Aorta (tissue), 5 donors: ENCODE results near the gene DGCR6L. TPM values are rescaled to one million over a fixed set of nuclear protein-coding genes. Genes with fewer than 3 reads are reported as not detected.
"Not testable (repeated sequence)": the region's sequence is repeated elsewhere in the genome, so short reads cannot be mapped to it uniquely, and the experiment has no call there.

Experiments
- ATAC-seq: fragments of 200-7000 bp; cut with Tn5 transposase; one replicate; pipeline ENCODE4 v1.9.1; 2022; ENCODE audit warnings: moderate library complexity; ENCODE audit not compliant: low FRiP score
- DNase-seq, 2 donors: peaks; one replicate each; pipeline ENCODE4 v3.0.0-alpha.2; 2020
- H3K27ac ChIP-seq, 2 donors: one replicate each; pipeline ENCODE4 v1.5.1; 2013; ENCODE audit warnings: low read length in 2 of 2, mild to moderate bottlenecking in 2 of 2, moderate library complexity in 2 of 2, control low read depth in 1 of 2, inconsistent platforms in 1 of 2, low read depth in 1 of 2
- H3K27me3 ChIP-seq, 2 donors: one replicate each; pipeline ENCODE4 v1.6.1; 2013; ENCODE audit warnings: control low read depth in 1 of 2, low read length in 1 of 2, mild to moderate bottlenecking in 1 of 2, moderate library complexity in 1 of 2; ENCODE audit not compliant: insufficient read depth in 2 of 2, control insufficient read depth in 1 of 2
- H3K36me3 ChIP-seq, 2 donors: one replicate each; pipeline ENCODE4 v1.6.1; 2013; ENCODE audit warnings: control low read depth in 1 of 2, low read length in 1 of 2, mild to moderate bottlenecking in 1 of 2; ENCODE audit not compliant: insufficient read depth in 2 of 2, control insufficient read depth in 1 of 2
- H3K4me1 ChIP-seq, 2 donors: one replicate each; pipeline ENCODE4 v1.6.1; 2013; ENCODE audit warnings: low read length in 2 of 2, control low read depth in 1 of 2, mild to moderate bottlenecking in 1 of 2, moderate library complexity in 1 of 2; ENCODE audit not compliant: insufficient read depth in 2 of 2, control insufficient read depth in 1 of 2
- H3K4me3 ChIP-seq, 2 donors: one replicate each; pipeline ENCODE4 v1.5.1; 2013; ENCODE audit warnings: low read length in 2 of 2, control low read depth in 1 of 2, mild to moderate bottlenecking in 1 of 2
- H3K9me3 ChIP-seq: one replicate; pipeline ENCODE4 v1.6.1; 2013; ENCODE audit warnings: mild to moderate bottlenecking, low read length; ENCODE audit not compliant: control insufficient read depth
- WGBS, 2 donors: extraction: QIAGEN DNeasy Blood & Tissue Kit; methylation state at CpG; one replicate each; pipeline ENCODE4 v1.1.7; 2013; 5-methylcytosine and 5-hydroxymethylcytosine counted together
- intact Hi-C, 2 donors: fragments of 100-400 bp; cut with DNase I; formaldehyde crosslinking; loops; one replicate each; pipeline versions ENCODE4 v1.14.2 to v1.15.0; 2022
- polyA plus RNA-seq, 2 donors: library from polyadenylated mRNA; stranded (reverse); fragments of 200-250 nt; gene quantifications; one replicate each; pipeline ENCODE4 v1.2.3, GENCODE V29; 2013
- total RNA-seq, 2 donors: library from RNA; stranded (reverse); fragmentation: NEBNext Ultra II Directional; extraction: Animal tissue kit (Norgen Biotek cat#: 25700); gene quantifications; one replicate each; pipeline ENCODE4 v1.2.1, GENCODE V29; 2021
- donor health status: healthy with polysubstance abuse.
- donor health status: Bipolar disorder and iron deficiency.
- donor health status: DM: no; HTN: no; CAD: no.
- donor health status: DM: no; HTN: no; CAD: no.
- donor health status: DM: yes; HTN: yes; CAD: no.

The DGCR6L gene
- total and polyA plus RNA-seq, 4 donors, result 24.1 to 73.5 (median 51.1) TPM

DNA sequence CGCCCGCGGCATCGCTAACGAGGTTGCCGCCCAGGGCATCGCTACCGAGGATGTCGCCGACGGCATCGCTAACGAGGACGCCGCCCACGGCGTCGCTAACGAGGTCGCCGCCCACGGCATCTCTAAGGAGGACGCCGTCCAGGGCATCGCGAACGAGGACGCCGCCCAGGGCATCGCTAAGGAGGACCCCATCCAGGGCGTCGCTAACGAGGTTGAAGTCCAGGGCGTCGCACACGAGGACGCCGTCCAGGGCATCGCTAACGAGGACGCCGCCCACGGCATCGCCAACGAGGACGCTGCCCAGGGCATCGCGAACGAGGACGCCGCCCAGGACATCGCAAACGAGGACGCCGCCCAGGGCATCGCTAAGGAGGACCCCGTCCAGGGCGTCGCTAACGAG is 40.4 kb upstream of the DGCR6L start:
- intact Hi-C loops, result not testable (repeated sequence)

DNA sequence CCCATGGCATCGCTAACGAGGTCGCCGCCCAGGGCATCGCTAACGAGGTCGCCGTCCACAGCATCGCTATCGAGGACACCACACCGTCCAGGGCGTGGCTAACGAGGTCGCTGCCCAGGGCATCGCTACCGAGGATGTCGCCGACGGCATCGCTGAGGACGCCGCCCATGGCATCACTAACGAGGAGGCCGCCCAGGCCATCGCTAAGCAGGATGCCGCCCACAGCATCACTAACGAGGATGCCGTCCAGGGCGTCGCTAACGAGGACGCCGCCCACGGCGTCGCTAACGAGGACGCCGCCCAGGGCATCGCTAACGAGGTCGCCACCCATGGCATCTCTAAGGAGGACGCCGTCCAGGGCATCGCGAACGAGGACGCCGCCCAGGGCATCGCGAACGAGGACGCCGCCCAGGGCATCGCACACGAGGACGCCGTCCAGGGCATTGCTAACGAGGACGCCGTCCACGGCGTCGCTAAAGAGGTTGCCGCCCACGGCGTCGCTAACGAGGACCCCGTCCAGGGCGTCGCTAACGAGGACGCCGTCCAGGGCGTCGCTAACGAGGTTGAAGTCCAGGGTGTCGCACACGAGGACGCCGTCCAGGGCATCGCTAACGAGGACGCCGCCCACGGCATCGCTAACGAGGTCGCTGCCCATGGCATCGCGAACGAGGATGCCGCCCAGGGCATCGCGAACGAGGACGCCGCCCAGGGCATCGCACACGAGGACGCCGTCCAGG is 38.8 kb upstream of the DGCR6L start:
- 97% methylated on average over 38 to 103 of the region's 103 CpGs for WGBS, 2 donors
- not testable (repeated sequence) for DNase-seq, ATAC-seq

More for the DNA sequence above, 40.4 kb upstream of the DGCR6L start:
- not testable (repeated sequence) for H3K4me1 ChIP-seq, H3K27ac ChIP-seq, H3K36me3 ChIP-seq, H3K9me3 ChIP-seq, DNase-seq, H3K27me3 ChIP-seq, H3K4me3 ChIP-seq, ATAC-seq
- WGBS, 2 donors, result 93 to 95% methylated on average over 55 to 60 of the region's 60 CpGs

DNA sequence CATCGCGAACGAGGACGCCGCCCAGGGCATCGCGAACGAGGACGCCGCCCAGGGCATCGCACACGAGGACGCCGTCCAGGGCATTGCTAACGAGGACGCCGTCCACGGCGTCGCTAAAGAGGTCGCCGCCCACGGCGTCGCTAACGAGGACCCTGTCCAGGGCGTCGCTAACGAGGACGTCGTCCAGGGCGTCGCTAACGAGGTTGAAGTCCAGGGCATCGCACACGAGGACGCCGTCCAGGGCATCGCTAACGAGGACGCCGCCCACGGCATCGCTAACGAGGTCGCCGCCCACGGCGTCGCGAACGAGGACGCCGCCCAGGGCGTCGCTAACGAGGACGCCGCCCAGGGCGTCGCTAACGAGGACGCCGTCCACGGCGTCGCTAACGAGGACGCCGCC is 38.1 kb upstream of the DGCR6L start:
- H3K9me3 ChIP-seq, H3K4me3 ChIP-seq, H3K36me3 ChIP-seq, intact Hi-C loops, ATAC-seq, DNase-seq, H3K4me1 ChIP-seq, H3K27ac ChIP-seq, H3K27me3 ChIP-seq: not testable (repeated sequence)
- 93 to 97% methylated on average over 53 to 58 of the region's 70 CpGs for WGBS, 2 donors

More for the DNA sequence above, 38.8 kb upstream of the DGCR6L start:
- H3K36me3 ChIP-seq, H3K27me3 ChIP-seq, H3K27ac ChIP-seq, intact Hi-C loops, H3K9me3 ChIP-seq, H3K4me3 ChIP-seq, H3K4me1 ChIP-seq: not testable (repeated sequence)

DNA sequence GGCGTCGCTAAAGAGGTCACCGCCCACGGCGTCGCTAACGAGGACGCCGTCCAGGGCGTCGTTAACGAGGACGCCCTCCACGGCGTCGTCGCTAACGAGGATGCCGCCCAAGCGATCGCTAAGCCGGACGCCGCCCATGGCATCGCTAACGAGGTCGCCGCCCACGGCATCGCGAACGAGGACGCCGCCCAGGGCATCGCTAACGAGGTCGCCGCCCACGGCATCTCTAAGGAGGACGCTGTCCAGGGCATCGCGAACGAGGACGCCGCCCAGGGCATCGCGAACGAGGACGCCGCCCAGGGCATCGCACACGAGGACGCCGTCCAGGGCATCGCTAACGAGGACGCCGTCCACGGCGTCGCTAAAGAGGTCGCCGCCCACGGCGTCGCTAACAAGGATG is 37.0 kb upstream of the DGCR6L start:
- ATAC-seq, H3K4me3 ChIP-seq, H3K36me3 ChIP-seq, DNase-seq, H3K27ac ChIP-seq, H3K4me1 ChIP-seq, H3K9me3 ChIP-seq, H3K27me3 ChIP-seq, intact Hi-C loops: not testable (repeated sequence)
- WGBS, 2 donors, result 95% methylated on average over 42 to 66 of the region's 66 CpGs

DNA sequence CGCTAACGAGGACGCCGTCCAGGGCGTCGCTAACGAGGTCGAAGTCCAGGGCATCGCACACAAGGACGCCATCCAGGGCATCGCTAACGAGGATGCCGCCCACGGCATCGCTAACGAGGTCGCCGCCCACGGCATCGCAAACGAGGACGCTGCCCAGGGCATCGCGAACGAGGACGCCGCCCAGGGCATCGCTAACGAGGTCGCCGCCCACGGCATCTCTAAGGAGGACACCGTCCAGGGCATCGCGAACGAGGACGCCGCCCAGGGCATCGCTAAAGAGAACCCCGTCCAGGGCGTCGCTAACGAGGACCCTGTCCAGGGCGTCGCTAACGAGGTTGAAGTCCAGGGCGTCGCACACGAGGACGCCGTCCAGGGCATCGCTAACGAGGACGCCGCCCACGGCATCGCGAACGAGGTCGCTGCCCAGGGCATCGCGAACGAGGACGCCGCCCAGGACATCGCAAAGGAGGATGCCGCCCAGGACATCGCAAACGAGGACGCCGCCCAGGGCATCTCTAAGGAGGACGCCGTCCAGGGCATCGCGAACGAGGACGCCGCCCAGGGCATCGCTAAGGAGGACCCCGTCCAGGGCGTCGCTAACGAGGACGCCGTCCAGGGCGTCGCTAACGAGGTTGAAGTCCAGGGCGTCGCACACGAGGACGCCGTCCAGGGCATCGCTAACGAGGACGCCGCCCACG is 36.2 kb upstream of the DGCR6L start:
- DNase-seq, H3K36me3 ChIP-seq, H3K4me1 ChIP-seq, H3K4me3 ChIP-seq, ATAC-seq, H3K27ac ChIP-seq, H3K9me3 ChIP-seq, H3K27me3 ChIP-seq, intact Hi-C loops: not testable (repeated sequence)
- WGBS, 2 donors, result 96 to 97% methylated on average over 77 to 97 of the region's 98 CpGs

DNA sequence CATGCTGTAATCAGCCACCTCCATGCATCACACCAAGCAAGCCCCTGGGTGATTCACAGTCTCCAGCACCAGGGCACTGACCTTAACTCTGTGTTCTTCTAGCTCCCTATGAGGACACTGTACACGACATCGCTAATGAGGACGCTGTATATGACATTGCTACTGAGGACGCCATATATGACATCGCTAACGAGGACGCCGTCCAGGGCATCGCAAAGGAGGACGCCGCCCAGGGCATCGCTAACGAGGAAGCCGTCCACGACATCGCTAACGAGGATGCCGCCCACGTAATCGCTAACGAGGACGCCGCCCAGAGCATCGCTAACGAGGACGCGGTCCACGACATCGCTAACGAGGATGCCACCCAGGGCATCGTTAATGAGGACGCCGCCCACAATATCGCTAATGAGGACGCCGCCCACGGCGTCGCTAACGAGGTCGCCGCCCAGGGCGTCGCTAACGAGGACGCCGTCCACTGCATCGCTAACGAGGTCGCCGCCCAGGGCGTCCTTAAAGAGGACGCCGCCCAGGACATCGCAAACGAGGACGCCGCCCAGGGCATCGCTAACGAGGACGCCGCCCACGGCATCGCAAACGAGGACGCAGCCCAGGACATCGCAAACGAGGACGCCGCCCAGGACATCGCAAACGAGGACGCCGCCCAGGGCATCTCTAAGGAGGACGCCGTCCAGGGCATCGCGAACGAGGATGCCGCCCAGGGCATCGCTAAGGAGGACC is 34.5 kb upstream of the DGCR6L start:
- DNase-seq, result no peak
- no peaks in the 10 kb centered on the region for H3K27me3 ChIP-seq
- no peaks in the 10 kb centered on the region for H3K9me3 ChIP-seq
- H3K4me3 ChIP-seq, result no peak overlapping the region
- no peaks in the 10 kb centered on the region for H3K4me1 ChIP-seq
- WGBS, 2 donors, result 95% methylated on average over 78 to 81 of the region's 81 CpGs
- intact Hi-C loops, result no loop called here
- no peak overlapping the region for H3K27ac ChIP-seq
- H3K36me3 ChIP-seq, result no peaks in the 10 kb centered on the region
- ATAC-seq, result no peak

DNA sequence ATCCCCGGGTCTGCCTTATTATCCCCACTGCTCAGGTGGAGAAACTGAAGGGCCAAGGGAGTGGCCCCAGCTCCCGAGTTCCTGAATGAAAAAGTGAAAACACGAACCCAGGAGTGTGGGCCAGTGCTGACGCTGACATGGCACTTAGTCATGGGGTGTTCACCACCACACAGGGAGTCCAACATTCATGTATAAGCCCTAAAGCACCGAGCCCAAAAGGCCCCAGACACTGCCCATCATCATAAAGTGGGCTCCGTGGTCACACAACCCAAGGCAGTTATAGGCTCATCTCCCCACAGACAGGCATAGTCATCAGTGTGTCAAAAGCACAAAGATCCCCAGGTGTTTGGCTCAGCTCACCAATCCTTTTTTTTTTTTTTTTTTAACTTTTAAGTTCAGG is 32.7 kb upstream of the DGCR6L start:
- ATAC-seq, H3K4me3 ChIP-seq, H3K4me1 ChIP-seq, H3K27ac ChIP-seq, intact Hi-C loops, H3K36me3 ChIP-seq, DNase-seq, H3K9me3 ChIP-seq, H3K27me3 ChIP-seq: not testable (repeated sequence)
- WGBS, 2 donors, result 83 to 90% methylated on average over 5 to 6 of the region's 6 CpGs

DNA sequence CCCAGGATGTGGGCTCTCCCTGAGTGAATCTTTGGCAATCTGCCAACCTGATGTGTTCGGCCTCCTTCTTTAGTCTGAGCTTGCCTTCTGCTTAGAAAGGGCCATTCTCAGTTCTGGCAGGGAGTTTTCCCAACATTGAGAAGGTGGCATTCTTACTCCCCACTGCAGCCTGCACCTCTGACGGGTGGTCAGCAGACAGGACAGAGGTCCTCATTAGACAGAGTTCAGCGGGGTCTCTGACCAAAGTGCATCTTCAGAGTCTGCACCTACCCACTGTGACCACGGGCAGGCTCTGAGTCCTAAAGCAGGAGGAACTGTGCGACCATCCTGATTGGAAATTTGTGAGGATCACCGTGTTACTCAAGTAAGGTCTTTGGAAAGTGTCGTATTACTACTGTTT is 26.7 kb upstream of the DGCR6L start:
- H3K27me3 ChIP-seq, H3K27ac ChIP-seq, intact Hi-C loops, H3K9me3 ChIP-seq, H3K4me3 ChIP-seq, DNase-seq, H3K4me1 ChIP-seq, ATAC-seq, H3K36me3 ChIP-seq: not testable (repeated sequence)
- 65 to 68% methylated on average over 3 to 4 of the region's 7 CpGs for WGBS, 2 donors
